ENCODE measurements around the gene EPB41L4A. TPM values are rescaled to one million over a fixed set of nuclear protein-coding genes. Genes with fewer than 3 reads are reported as not detected.

EPB41L4A gene
- total RNA-seq, 1 experiment from 2014 or later, result 0.87 TPM

GRCh38 chr5:112323166-112323565 lies 95.9 kb downstream of the EPB41L4A start:
- no peak for TF ChIP-seq SIN3A (IDR thresholded peaks at IDR 0.05; ENCODE audit: borderline replicate concordance, insufficient read depth, low read depth, low read length)
- TF ChIP-seq POLR2AphosphoS5 (IDR thresholded peaks at IDR 0.05; ENCODE audit: low read depth, low read length), result no peak
- TF ChIP-seq REST (IDR thresholded peaks at IDR 0.05; ENCODE audit: insufficient read depth in 1 of 2, low read depth in 2 of 2, low read length in 1 of 2), result no peak
- TF ChIP-seq TCF7L2 (IDR thresholded peaks at IDR 0.05; ENCODE audit: low read depth, low read length), result no peak
- TF ChIP-seq CTCF (IDR thresholded peaks at IDR 0.05), result no peak
- Histone ChIP-seq H3K36me3 (ENCODE audit: control insufficient read depth, insufficient read depth, low read length) (no peaks in the 10 kb centered on the region), H3K4me3 (ENCODE audit: low read depth in 2 of 2, low read length in 2 of 2) (no peak overlapping the region), H3K9me3 (ENCODE audit: control insufficient read depth, insufficient read depth, low read depth, low read length) (no peaks in the 10 kb centered on the region), H3K27ac (ENCODE audit: low read length) (no peak overlapping the region), H3K4me1 (ENCODE audit: control insufficient read depth, insufficient read depth, low read length) (no peaks in the 10 kb centered on the region), H3K27me3 (ENCODE audit: control insufficient read depth, insufficient read depth, low read length) (no peaks in the 10 kb centered on the region; the same call in 1 of the 2 replicates)
- DNase-seq (ENCODE audit: low read depth, low spot score), result no peak
- in situ Hi-C loops (cut with HindIII; ENCODE audit: low pct_unique_long_range_greater_than_20kb, low sequenced_read_pairs) (no loop called here), intact Hi-C loops (cut with micrococcal nuclease; ENCODE audit: unreplicated experiment) (no loop called here)
- CTCF ChIA-PET, result no interaction called here
- POLR2A ChIA-PET, result no interaction called here
- ATAC-seq, result no peak
- BruUV-seq (replicated peaks), result no TSS peak

GRCh38 chr5:112320408-112320807 lies 98.7 kb downstream of the EPB41L4A start:
- no TSS peak for BruUV-seq (replicated peaks)
- no peak for DNase-seq (ENCODE audit: low read depth, low spot score)
- TF ChIP-seq REST (IDR thresholded peaks at IDR 0.05; ENCODE audit: insufficient read depth in 1 of 2, low read depth in 2 of 2, low read length in 1 of 2) (no peak), POLR2AphosphoS5 (IDR thresholded peaks at IDR 0.05; ENCODE audit: low read depth, low read length) (no peak), SIN3A (IDR thresholded peaks at IDR 0.05; ENCODE audit: borderline replicate concordance, insufficient read depth, low read depth, low read length) (no peak), TCF7L2 (IDR thresholded peaks at IDR 0.05; ENCODE audit: low read depth, low read length) (no peak), CTCF (IDR thresholded peaks at IDR 0.05) (no peak)
- intact Hi-C loops (cut with micrococcal nuclease; ENCODE audit: unreplicated experiment), result no loop called here
- Histone ChIP-seq H3K36me3 (ENCODE audit: control insufficient read depth, insufficient read depth, low read length) (no peaks in the 10 kb centered on the region), H3K27ac (ENCODE audit: low read length) (no peak overlapping the region), H3K4me3 (ENCODE audit: low read depth in 2 of 2, low read length in 2 of 2) (no peak overlapping the region), H3K27me3 (ENCODE audit: control insufficient read depth, insufficient read depth, low read length) (no peaks in the 10 kb centered on the region), H3K4me1 (ENCODE audit: control insufficient read depth, insufficient read depth, low read length) (no peaks in the 10 kb centered on the region), H3K9me3 (ENCODE audit: control insufficient read depth, insufficient read depth, low read depth, low read length) (no peaks in the 10 kb centered on the region)
- ChIA-PET CTCF (no interaction called here), POLR2A (no interaction called here)
- no peak for ATAC-seq
- in situ Hi-C loops (cut with HindIII; ENCODE audit: low pct_unique_long_range_greater_than_20kb, low sequenced_read_pairs), result no loop called here
